BE2C (cell line): Measurements from ENCODE around the gene COL23A1.

Experiments used
- DNase-seq: peaks from one replicate; pipeline ENCODE4 v3.0.0-alpha.2; 2020
- H3K27me3 ChIP-seq: fragments of 250-450 bp; sonication (Bioruptor Pico); 2 replicates; pipeline ENCODE4 v1.5.1; 2020; ENCODE audit warnings: mild to moderate bottlenecking
- H3K36me3 ChIP-seq: fragments of 250-450 bp; sonication (Bioruptor Pico); 2 replicates; pipeline ENCODE4 v1.5.1; 2020; ENCODE audit warnings: mild to moderate bottlenecking
- H3K4me1 ChIP-seq: fragments of 250-450 bp; sonication (Bioruptor Pico); 2 replicates; pipeline ENCODE4 v1.5.1; 2020
- H3K4me3 ChIP-seq: 2 replicates; pipeline ENCODE4 v1.5.1; 2011; ENCODE audit warnings: low read depth, low read length
- H3K9me3 ChIP-seq: fragments of 250-450 bp; sonication (Bioruptor Pico); 2 replicates; pipeline ENCODE4 v1.5.1; 2020
- TF ChIP-seq, protein P1 (sequence below): IDR thresholded peaks from 2 replicates; pipeline ENCODE4 v1.5.1; 2012; ENCODE audit warnings: mild to moderate bottlenecking, low read depth, low read length

Gene COL23A1

GRCh38 chr5:178520851-178521250 lies 69.3 kb downstream of the COL23A1 start:
- no peak for DNase-seq
- Histone ChIP-seq H3K4me1 (no peaks in the 10 kb centered on the region), H3K4me3 (no peak overlapping the region), H3K9me3 (no peaks in the 10 kb centered on the region), H3K27me3 (no peaks in the 10 kb centered on the region), H3K36me3 (no peaks in the 10 kb centered on the region)
- TF ChIP-seq, protein P1, sequence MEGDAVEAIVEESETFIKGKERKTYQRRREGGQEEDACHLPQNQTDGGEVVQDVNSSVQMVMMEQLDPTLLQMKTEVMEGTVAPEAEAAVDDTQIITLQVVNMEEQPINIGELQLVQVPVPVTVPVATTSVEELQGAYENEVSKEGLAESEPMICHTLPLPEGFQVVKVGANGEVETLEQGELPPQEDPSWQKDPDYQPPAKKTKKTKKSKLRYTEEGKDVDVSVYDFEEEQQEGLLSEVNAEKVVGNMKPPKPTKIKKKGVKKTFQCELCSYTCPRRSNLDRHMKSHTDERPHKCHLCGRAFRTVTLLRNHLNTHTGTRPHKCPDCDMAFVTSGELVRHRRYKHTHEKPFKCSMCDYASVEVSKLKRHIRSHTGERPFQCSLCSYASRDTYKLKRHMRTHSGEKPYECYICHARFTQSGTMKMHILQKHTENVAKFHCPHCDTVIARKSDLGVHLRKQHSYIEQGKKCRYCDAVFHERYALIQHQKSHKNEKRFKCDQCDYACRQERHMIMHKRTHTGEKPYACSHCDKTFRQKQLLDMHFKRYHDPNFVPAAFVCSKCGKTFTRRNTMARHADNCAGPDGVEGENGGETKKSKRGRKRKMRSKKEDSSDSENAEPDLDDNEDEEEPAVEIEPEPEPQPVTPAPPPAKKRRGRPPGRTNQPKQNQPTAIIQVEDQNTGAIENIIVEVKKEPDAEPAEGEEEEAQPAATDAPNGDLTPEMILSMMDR = no peak

DNA sequence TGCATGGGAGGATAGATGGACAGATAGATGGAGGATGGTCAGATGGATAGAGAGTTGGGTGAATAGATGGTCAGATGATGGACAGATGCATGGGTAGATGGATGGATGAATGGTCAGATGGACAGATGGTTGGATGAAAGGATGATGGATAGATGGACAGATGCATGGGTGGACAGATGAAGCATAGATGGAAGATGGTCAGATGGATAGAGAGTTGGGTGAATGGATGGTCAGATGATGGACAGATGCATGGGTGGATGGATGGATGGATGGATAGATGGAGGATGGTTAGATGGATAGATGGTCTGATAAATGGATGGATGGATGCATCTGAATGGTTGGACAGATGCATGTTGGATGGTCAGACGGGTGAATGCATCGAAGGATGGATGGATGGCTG lies 70.4 kb downstream of the COL23A1 start:
- no peaks in the 10 kb centered on the region for H3K27me3 ChIP-seq
- TF ChIP-seq, protein P1 = no peak
- DNase-seq = no peak
- H3K4me3 ChIP-seq = no peak overlapping the region
- no peaks in the 10 kb centered on the region for H3K4me1 ChIP-seq
- no peaks in the 10 kb centered on the region for H3K36me3 ChIP-seq
- H3K9me3 ChIP-seq = no peaks in the 10 kb centered on the region; the same call in 1 of the 2 replicates

DNA sequence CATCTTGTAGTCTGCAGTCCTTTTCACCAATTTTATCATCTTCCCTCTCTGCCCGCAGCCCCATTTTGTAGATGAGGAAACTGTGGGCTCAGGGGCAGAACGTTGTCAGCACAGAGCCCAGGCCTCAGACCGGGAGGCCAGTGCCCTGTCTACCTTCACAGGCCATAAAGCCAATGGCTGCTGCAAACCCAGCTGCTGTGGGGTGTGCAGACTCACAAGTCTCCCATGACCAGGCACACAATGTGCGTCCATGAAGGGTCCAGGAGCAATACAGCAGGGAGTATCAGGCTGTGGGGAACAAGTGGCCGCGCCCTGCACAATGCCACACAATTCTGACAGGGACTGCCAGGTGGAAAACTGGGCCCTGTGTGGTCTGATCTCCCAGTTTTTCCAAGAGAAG lies 71.0 kb downstream of the COL23A1 start:
- TF ChIP-seq, protein P1 = no peak
- no peak for DNase-seq
- no peaks in the 10 kb centered on the region for H3K27me3 ChIP-seq
- H3K36me3 ChIP-seq = no peaks in the 10 kb centered on the region
- H3K9me3 ChIP-seq = no peaks in the 10 kb centered on the region; the same call in 1 of the 2 replicates
- H3K4me3 ChIP-seq = no peak overlapping the region
- no peaks in the 10 kb centered on the region for H3K4me1 ChIP-seq

- no peak for DNase-seq
- no peaks in the 10 kb centered on the region for H3K27me3 ChIP-seq
Measured at GRCh38 chr5:178516504-178517235, 73.5 kb downstream of the COL23A1 start.

DNA sequence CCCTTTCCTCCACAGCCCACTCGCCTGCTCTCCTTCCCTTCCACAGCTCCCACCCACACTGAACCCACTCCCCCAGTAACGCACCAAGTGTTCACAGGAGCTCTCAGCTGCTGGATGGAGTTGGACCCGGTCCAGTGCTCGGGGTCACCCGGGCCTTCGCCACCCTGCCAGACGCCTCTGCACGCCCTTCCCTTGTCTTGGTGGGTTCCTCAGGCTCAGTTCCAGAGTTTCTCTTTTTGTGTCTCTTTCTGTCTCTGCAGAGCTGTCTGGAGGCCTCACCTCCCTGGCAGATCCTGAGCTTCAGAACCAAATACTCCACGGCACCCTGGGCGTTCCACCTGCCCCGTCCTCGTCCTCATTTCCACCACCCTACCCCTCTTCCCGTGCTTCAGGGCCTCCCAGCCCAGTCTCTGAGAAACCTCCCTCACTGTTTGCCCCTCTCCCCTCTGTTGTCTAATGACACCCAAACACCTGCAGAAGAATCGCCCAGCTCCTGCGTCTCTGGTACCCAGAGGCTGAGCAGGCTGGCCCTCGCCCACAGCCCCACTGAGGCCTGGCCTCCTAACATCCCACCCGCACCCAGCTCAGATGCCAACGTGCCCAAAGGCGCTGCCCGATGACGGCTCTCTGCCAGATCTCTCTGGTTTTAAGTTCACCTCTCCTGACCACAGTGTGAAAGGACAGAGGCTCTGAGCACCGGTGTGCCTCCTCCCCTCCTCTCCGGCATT lies 74.3 kb downstream of the COL23A1 start:
- Histone ChIP-seq H3K4me3 (no peak overlapping the region), H3K27me3 (no peaks in the 10 kb centered on the region), H3K36me3 (no peaks in the 10 kb centered on the region), H3K4me1 (no peaks in the 10 kb centered on the region), H3K9me3 (no peaks in the 10 kb centered on the region; the same call in 1 of the 2 replicates)
- TF ChIP-seq, protein P1 = no peak
- no peak for DNase-seq

More at GRCh38 chr5:178516504-178517235, 73.5 kb downstream of the COL23A1 start:
- Histone ChIP-seq H3K4me3 (no peak overlapping the region), H3K4me1 (no peaks in the 10 kb centered on the region), H3K9me3 (no peaks in the 10 kb centered on the region; the same call in 1 of the 2 replicates), H3K36me3 (no peaks in the 10 kb centered on the region)
- TF ChIP-seq, protein P1 = no peak
